T1000 (cell line): ENCODE data around the gene ZNF385A.
"Not testable (repeated sequence)": the region's sequence is repeated elsewhere in the genome, so short reads cannot be mapped to it uniquely, and the experiment has no call there.

Source experiments
- DNase-seq: peaks from one replicate; lab custom pipeline; 2025; ENCODE audit warnings: mixed read lengths; lab: John Stamatoyannopoulos, UW

Gene ZNF385A

GRCh38 chr12:54325442-54326109 lies 59.0 kb downstream of the ZNF385A start:
- not testable (repeated sequence) for DNase-seq

GRCh38 chr12:54324617-54325441 lies 59.7 kb downstream of the ZNF385A start, which contains the start of gene COPZ1:
TSS of gene COPZ1 (plus strand) at chr12:54325131. CDS start at chr12:54325164, 33 bp downstream.
- DNase-seq: peak; percentile 96

GRCh38 chr12:54321363-54321762 lies 63.2 kb downstream of the ZNF385A start:
- DNase-seq: no peak
